ENCODE measurements around the gene PCDHA7.
"Not testable (repeated sequence)": the region's sequence is repeated elsewhere in the genome, so short reads cannot be mapped to it uniquely, and the experiment has no call there.

The PCDHA7 gene

DNA sequence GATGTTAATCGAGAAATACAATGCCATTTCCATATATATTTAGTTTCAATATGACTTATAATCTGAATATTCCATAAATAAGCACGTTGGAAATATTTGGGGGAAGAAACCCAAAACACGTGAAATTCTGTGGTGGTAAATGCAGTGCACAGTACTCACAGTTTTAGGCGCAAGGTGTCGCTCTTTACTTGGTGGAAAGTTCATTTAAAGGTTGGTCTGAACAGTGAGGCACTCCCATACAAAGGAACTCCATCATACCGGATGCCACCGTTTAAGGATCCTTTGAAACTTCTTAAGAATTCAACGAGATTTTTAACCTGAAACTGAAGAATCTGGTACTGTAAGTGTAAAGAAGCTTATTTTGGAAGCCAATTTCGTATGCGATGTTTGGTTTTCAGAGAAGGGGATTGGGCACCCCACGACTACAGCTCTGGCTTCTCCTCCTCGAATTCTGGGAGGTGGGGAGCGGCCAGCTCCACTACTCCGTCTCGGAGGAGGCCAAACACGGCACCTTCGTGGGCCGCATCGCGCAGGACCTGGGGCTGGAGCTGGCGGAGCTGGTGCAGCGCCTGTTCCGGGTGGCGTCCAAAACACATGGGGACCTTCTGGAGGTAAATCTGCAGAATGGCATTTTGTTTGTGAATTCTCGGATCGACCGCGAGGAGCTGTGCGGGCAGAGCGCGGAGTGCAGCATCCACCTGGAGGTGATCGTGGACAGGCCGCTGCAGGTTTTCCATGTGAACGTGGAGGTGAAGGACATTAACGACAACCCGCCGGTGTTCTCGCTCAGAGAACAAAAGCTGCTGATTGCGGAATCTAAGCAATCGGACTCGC is 34.9 kb downstream of the PCDHA7 start, which contains the start of gene PCDHA11:
PCDHA11 (plus strand) TSS at position 237 of the 834 bp plus-strand sequence; CDS start at position 384, 147 bp downstream.
- FAIRE-seq: no peak

GRCh38 chr5:140869555-140869886 is 35.5 kb downstream of the PCDHA7 start:
- no peak for FAIRE-seq

GRCh38 chr5:140870221-140871201 is 36.4 kb downstream of the PCDHA7 start:
- no peak for FAIRE-seq

GRCh38 chr5:140875085-140876065 is 41.3 kb downstream of the PCDHA7 start, which contains the start of gene PCDHA12:
PCDHA12 (plus strand) TSS chr5:140875308; CDS start chr5:140875473, 165 bp downstream.
- FAIRE-seq: no peak

DNA sequence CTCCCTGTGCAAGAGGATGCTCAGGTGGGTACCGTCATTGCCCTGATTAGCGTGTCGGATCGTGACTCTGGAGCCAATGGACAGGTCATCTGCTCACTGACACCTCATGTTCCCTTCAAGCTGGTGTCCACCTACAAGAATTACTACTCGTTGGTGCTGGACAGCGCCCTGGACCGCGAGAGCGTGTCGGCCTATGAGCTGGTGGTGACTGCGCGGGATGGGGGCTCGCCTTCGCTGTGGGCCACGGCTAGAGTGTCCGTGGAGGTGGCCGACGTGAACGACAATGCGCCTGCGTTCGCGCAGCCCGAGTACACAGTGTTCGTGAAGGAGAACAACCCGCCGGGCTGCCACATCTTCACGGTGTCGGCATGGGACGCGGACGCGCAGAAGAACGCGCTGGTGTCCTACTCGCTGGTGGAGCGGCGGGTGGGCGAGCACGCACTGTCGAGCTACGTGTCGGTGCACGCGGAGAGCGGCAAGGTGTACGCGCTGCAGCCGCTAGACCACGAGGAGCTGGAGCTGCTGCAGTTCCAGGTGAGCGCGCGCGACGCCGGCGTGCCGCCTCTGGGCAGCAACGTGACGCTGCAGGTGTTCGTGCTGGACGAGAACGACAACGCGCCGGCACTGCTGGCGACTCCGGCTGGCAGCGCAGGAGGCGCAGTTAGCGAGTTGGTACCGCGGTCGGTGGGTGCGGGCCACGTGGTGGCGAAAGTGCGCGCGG is 42.6 kb downstream of the PCDHA7 start:
- not testable (repeated sequence) for FAIRE-seq

DNA sequence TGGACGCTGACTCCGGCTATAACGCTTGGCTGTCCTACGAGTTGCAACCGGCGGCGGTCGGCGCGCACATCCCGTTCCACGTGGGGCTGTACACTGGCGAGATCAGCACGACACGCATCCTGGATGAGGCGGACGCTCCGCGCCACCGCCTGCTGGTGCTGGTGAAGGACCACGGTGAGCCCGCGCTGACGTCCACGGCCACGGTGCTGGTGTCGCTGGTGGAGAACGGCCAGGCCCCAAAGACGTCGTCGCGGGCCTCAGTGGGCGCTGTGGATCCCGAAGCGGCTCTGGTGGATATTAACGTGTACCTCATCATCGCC is 43.2 kb downstream of the PCDHA7 start:
- FAIRE-seq: no peak

DNA sequence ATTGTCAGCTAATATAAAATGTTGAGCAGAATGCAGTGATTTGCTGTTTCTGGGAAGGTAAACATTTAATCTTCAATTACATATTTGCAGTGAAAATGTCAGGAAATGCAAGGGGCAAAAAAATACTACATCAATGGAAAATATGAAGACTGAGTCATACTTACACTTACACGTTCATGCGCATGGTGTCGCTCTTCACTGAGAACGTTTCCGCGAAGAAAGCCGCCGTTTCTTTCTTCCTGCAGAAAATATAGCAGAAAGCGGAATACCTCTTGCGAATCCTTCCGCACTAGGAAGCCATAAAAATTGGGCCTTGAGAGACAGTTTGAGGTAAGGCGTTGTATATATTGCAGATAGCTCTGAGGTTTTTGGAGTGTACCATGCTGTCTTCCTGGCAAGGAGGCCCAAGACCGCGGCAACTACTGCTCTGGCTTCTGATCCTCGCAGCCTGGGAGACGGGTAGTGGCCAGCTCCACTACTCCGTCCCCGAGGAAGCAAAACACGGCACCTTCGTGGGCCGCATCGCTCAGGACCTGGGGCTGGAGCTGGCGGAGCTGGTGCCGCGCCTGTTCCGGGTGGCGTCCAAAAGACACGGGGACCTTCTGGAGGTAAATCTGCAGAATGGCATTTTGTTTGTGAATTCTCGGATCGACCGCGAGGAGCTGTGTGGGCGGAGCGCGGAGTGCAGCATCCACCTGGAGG is 48.0 kb downstream of the PCDHA7 start, which contains the start of gene PCDHA13:
PCDHA13 (plus strand) TSS at position 236 of the 702 bp plus-strand sequence; CDS start at position 381, 145 bp downstream.
- FAIRE-seq: no peak

- no peak for FAIRE-seq
Observed at GRCh38 chr5:140882591-140882899, 48.5 kb downstream of the PCDHA7 start.

GRCh38 chr5:140883373-140883772 is 49.3 kb downstream of the PCDHA7 start:
- FAIRE-seq: no peak

DNA sequence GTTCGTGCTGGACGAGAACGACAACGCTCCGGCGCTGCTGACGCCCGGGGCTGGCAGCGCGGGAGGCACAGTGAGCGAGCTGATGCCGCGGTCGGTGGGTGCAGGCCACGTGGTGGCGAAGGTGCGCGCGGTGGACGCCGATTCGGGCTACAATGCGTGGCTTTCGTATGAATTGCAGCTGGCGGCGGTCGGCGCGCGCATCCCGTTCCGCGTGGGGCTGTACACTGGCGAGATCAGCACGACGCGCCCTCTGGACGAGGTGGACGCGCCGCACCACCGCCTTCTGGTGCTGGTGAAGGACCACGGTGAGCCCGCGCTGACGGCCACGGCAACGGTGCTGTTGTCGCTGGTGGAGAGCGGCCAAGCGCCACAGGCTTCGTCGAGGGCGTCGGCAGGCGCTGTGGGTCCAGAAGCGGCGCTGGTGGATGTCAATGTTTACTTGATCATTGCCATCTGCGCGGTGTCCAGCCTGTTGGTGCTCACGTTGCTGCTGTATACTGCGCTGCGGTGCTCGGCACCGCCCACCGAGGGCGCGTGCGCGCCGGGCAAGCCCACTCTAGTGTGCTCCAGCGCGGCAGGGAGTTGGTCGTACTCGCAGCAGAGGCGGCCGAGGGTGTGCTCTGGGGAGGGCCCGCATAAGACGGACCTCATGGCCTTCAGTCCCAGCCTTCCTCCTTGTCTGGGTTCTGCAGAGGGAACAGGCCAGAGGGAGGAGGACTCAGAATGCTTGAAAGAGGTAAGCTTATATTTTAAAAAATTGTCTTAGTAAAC is 50.0 kb downstream of the PCDHA7 start:
- FAIRE-seq: no peak
